IPS-NIHi11 (cell line): ENCODE results near the gene ARSG.
A peak's percentile ranks its signal among the peaks of the same experiment; 100 is the strongest.
"Not testable (repeated sequence)": the region's sequence is repeated elsewhere in the genome, so short reads cannot be mapped to it uniquely, and the experiment has no call there.

Experiments
- DNase-seq: peaks from one replicate; pipeline ENCODE4 v3.0.0; 2012; ENCODE audit warnings: mixed read lengths, low spot score

The ARSG gene

GRCh38 chr17:68306819-68307218 lies 15.5 kb downstream of the ARSG start:
- no peak for DNase-seq

- DNase-seq = no peak
Observed at GRCh38 chr17:68307443-68307842, 16.1 kb downstream of the ARSG start.

GRCh38 chr17:68308486-68308885 lies 17.2 kb downstream of the ARSG start:
- not testable (repeated sequence) for DNase-seq

GRCh38 chr17:68309066-68309670 lies 17.9 kb downstream of the ARSG start:
- DNase-seq = not testable (repeated sequence)

- DNase-seq = no peak
Observed at GRCh38 chr17:68310152-68310551, 18.9 kb downstream of the ARSG start.

- no peak for DNase-seq
Observed at GRCh38 chr17:68314916-68315535, 23.7 kb downstream of the ARSG start.

- DNase-seq = no peak
Observed at GRCh38 chr17:68315930-68316329, 24.6 kb downstream of the ARSG start.

- DNase-seq = no peak
Observed at GRCh38 chr17:68317458-68317857, 26.2 kb downstream of the ARSG start.

GRCh38 chr17:68318103-68318991 lies 27.1 kb downstream of the ARSG start:
- DNase-seq = no peak

GRCh38 chr17:68319410-68320162 lies 28.3 kb downstream of the ARSG start:
- no peak for DNase-seq

- peak; percentile 40 for DNase-seq
Observed at GRCh38 chr17:68320311-68320865, 29.1 kb downstream of the ARSG start.

- DNase-seq = no peak
Observed at GRCh38 chr17:68320943-68321555, 29.8 kb downstream of the ARSG start.

- DNase-seq = no peak
Observed at GRCh38 chr17:68321556-68321954, 30.3 kb downstream of the ARSG start.

- no peak for DNase-seq
Observed at GRCh38 chr17:68322630-68323029, 31.3 kb downstream of the ARSG start.

GRCh38 chr17:68324114-68324513 lies 32.8 kb downstream of the ARSG start:
- DNase-seq = no peak

- DNase-seq = no peak
Observed at GRCh38 chr17:68324654-68325336, 33.5 kb downstream of the ARSG start.

- DNase-seq = no peak
Observed at GRCh38 chr17:68325961-68326360, 34.7 kb downstream of the ARSG start.

GRCh38 chr17:68326681-68327080 lies 35.4 kb downstream of the ARSG start:
- no peak for DNase-seq

GRCh38 chr17:68327823-68328557 lies 36.7 kb downstream of the ARSG start:
- no peak for DNase-seq

- no peak for DNase-seq
Observed at GRCh38 chr17:68328676-68329075, 37.4 kb downstream of the ARSG start.
